A204.1 (cell line): ENCODE data around the gene CERCAM.

ENCODE experiments used
- FAIRE-seq: peaks from 2 replicates; lab custom pipeline; 2012; peaks lifted over from hg19 to GRCh38; lab: Jason Lieb, UNC

CERCAM gene

GRCh38 chr9:128420651-128421481 lies at the start of gene CERCAM:
Gene CERCAM (plus strand): TSS chr9:128420857. CDS start chr9:128420878, 21 bp downstream.
- FAIRE-seq = no peak

GRCh38 chr9:128371630-128372117 lies 49.0 kb upstream of the CERCAM start:
- no peak for FAIRE-seq

- no peak for FAIRE-seq
Measured at GRCh38 chr9:128372188-128372641, 48.4 kb upstream of the CERCAM start.

GRCh38 chr9:128372784-128373183 lies 47.9 kb upstream of the CERCAM start:
- FAIRE-seq = no peak

- FAIRE-seq = no peak
Measured at GRCh38 chr9:128374221-128374675, 46.4 kb upstream of the CERCAM start.

- FAIRE-seq = no peak
Measured at GRCh38 chr9:128375865-128376264, 44.8 kb upstream of the CERCAM start.

- no peak for FAIRE-seq
Measured at GRCh38 chr9:128382261-128382660, 38.4 kb upstream of the CERCAM start.

GRCh38 chr9:128383007-128383753 lies 37.5 kb upstream of the CERCAM start:
- no peak for FAIRE-seq

GRCh38 chr9:128383791-128384190 lies 36.9 kb upstream of the CERCAM start:
- FAIRE-seq = no peak

GRCh38 chr9:128384801-128385495 lies 35.7 kb upstream of the CERCAM start:
- no peak for FAIRE-seq

- FAIRE-seq = no peak
Measured at GRCh38 chr9:128385496-128386460, 34.9 kb upstream of the CERCAM start.

- no peak for FAIRE-seq
Measured at GRCh38 chr9:128388150-128388549, 32.5 kb upstream of the CERCAM start.

- FAIRE-seq = no peak
Measured at GRCh38 chr9:128389395-128390149, 31.1 kb upstream of the CERCAM start.

- FAIRE-seq = no peak
Measured at GRCh38 chr9:128390150-128390812, 30.4 kb upstream of the CERCAM start.

- FAIRE-seq = no peak
Measured at GRCh38 chr9:128390813-128391711, 29.6 kb upstream of the CERCAM start.

- no peak for FAIRE-seq
Measured at GRCh38 chr9:128391956-128392301, 28.7 kb upstream of the CERCAM start.

GRCh38 chr9:128392302-128393144 lies 28.1 kb upstream of the CERCAM start:
- no peak for FAIRE-seq

- no peak for FAIRE-seq
Measured at GRCh38 chr9:128393145-128393775, 27.4 kb upstream of the CERCAM start.
